Kidney (tissue), 14 donors: ENCODE results near the gene SGCD. TPM values are rescaled to one million over a fixed set of nuclear protein-coding genes. Genes with fewer than 3 reads are reported as not detected.

Experiments
- DNase-seq, 5 donors: peaks; one replicate each; pipeline ENCODE4 v3.0.0-alpha.2; 2013 to 2020
- FAIRE-seq: peaks from 2 replicates; lab custom pipeline; 2012; peaks lifted over from hg19 to GRCh38; lab: Jason Lieb, UNC
- H3K27ac ChIP-seq, 2 donors: one replicate each; pipeline ENCODE4 v1.7.0; 2013; ENCODE audit warnings: low read depth in 2 of 2, low read length in 2 of 2, inconsistent platforms in 1 of 2
- H3K27me3 ChIP-seq: one replicate; pipeline ENCODE4 v1.7.1; 2013; ENCODE audit warnings: low read length, inconsistent platforms; ENCODE audit not compliant: control insufficient read depth, insufficient read depth
- H3K36me3 ChIP-seq, 3 donors: one replicate each; pipeline versions ENCODE4 v1.7.0 to v1.7.1; 2013; ENCODE audit warnings: low read length in 3 of 3, control low read depth in 1 of 3, inconsistent platforms in 1 of 3; ENCODE audit not compliant: insufficient read depth in 3 of 3, control insufficient read depth in 2 of 3
- H3K4me1 ChIP-seq, 3 donors: one replicate each; pipeline versions ENCODE4 v1.7.0 to v1.7.1; 2013; ENCODE audit warnings: low read length in 3 of 3, inconsistent platforms in 1 of 3, low read depth in 1 of 3; ENCODE audit not compliant: control insufficient read depth in 2 of 3, insufficient read depth in 2 of 3
- H3K4me3 ChIP-seq, 3 donors: one replicate each; pipeline versions ENCODE4 v1.7.0 to v1.8.1; 2013; ENCODE audit warnings: low read length in 3 of 3, control low read depth in 1 of 3, inconsistent platforms in 1 of 3
- H3K9ac ChIP-seq, 3 donors: one replicate each; pipeline versions ENCODE4 v1.7.0 to v1.7.1; 2013; ENCODE audit warnings: low read length in 3 of 3, control low read depth in 1 of 3, inconsistent platforms in 1 of 3
- H3K9me3 ChIP-seq, 3 donors: one replicate each; pipeline versions ENCODE4 v1.7.0 to v1.7.1; 2013; ENCODE audit warnings: low read length in 3 of 3, control low read depth in 1 of 3, inconsistent platforms in 1 of 3; ENCODE audit not compliant: control insufficient read depth in 2 of 3, insufficient read depth in 1 of 3
- CTCF ChIP-seq: IDR thresholded peaks from 3 replicates; pipeline ENCODE4 v1.5.1; 2012; ENCODE audit warnings: mild to moderate bottlenecking, moderate library complexity, borderline replicate concordance; ENCODE audit not compliant: insufficient read depth; ENCODE audit errors: extremely low read depth
- intact Hi-C: fragments of 100-400 bp; cut with DNase I; formaldehyde crosslinking; loops from one replicate; pipeline ENCODE4 v1.11.1; 2022
- polyA plus RNA-seq: library from polyadenylated mRNA; stranded (reverse); fragments of 350-450 nt; fragmentation: Illumina TruSeq; extraction: RNeasy Lipid Tissue Mini Kit (QIAGEN cat#74804); gene quantifications from one replicate; pipeline ENCODE4 v1.2.3, GENCODE V29; 2014; ENCODE audit warnings: low read depth, low replicate concordance; ENCODE audit not compliant: insufficient read depth
- total RNA-seq: library from RNA; stranded (reverse); fragmentation: NEBNext Ultra II Directional; extraction: Animal tissue kit (Norgen Biotek cat#: 25700); gene quantifications from one replicate; pipeline ENCODE4 v1.2.1, GENCODE V29; 2021
- donor health status: control.
- donor health status: control.
- donor health status: control.
- donor health status: control.
- donor health status: control.
- donor health status: DM: yes; HTN: yes; CAD: no.
- donor health status: Normal renal cell carcinoma (clear cell type).

SGCD gene
- total and polyA plus RNA-seq, 2 donors from 2014 or later, result 0.99 to 2.7 TPM

GRCh38 chr5:156617426-156617825, 290.5 kb downstream of the SGCD start:
- TF ChIP-seq CTCF, result no peak

GRCh38 chr5:156618601-156619000, 291.6 kb downstream of the SGCD start:
- H3K27ac ChIP-seq, result no peak overlapping the region
- H3K36me3 ChIP-seq, result no peaks in the 10 kb centered on the region
- intact Hi-C loops, result no loop called here
- H3K9me3 ChIP-seq, result no peaks in the 10 kb centered on the region
- FAIRE-seq (no peak), DNase-seq (no peak)
- no peak for TF ChIP-seq CTCF
- H3K27me3 ChIP-seq, result no peaks in the 10 kb centered on the region
- no peaks in the 10 kb centered on the region for H3K4me1 ChIP-seq
- no peak overlapping the region for H3K4me3 ChIP-seq
- H3K9ac ChIP-seq, result no peak overlapping the region

More at GRCh38 chr5:156617426-156617825, 290.5 kb downstream of the SGCD start:
- intact Hi-C loops, result no loop called here
- FAIRE-seq (no peak), DNase-seq (no peak)
- no peaks in the 10 kb centered on the region for H3K27me3 ChIP-seq
- H3K9me3 ChIP-seq, result no peaks in the 10 kb centered on the region
- H3K36me3 ChIP-seq, result no peaks in the 10 kb centered on the region
- H3K4me1 ChIP-seq, result no peaks in the 10 kb centered on the region
- no peak overlapping the region for H3K4me3 ChIP-seq
- H3K9ac ChIP-seq, result no peak overlapping the region
- no peak overlapping the region for H3K27ac ChIP-seq

- FAIRE-seq (no peak), DNase-seq (no peak)
- intact Hi-C loops, result no loop called here
- no peaks in the 10 kb centered on the region for H3K9me3 ChIP-seq
- no peak overlapping the region for H3K27ac ChIP-seq
- no peak overlapping the region for H3K4me3 ChIP-seq
- no peak overlapping the region for H3K9ac ChIP-seq
- TF ChIP-seq CTCF, result no peak
- H3K4me1 ChIP-seq, result no peaks in the 10 kb centered on the region
- no peaks in the 10 kb centered on the region for H3K27me3 ChIP-seq
- H3K36me3 ChIP-seq, result no peaks in the 10 kb centered on the region
Measured at GRCh38 chr5:156621719-156622118, 294.8 kb downstream of the SGCD start.
